ENCODE measurements around the gene CPNE4. TPM values are rescaled to one million over a fixed set of nuclear protein-coding genes. Genes with fewer than 3 reads are reported as not detected.

The CPNE4 gene
- total and polyA plus RNA-seq, 2 donors (not counting 3 experiments of a cell fraction or from before 2014, with no cell fraction given): not detected

DNA sequence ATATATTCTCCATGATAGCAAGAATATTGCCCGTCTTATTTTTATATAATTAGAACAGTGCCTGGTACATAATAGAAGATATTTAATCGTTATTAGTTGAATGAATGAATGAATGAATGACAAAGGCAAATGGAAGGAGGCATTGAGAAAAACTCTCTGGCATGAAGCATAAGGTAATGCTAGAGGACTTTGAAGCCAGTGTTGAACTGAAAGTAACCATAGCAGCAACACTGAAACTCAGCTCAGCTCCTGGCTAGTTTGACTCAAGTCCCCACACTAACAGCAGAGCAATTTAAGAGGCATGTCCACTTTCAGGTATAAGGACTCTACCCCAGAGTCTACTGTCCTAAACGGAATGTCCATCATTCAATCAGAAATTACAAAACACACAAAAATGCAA is 227.0 kb downstream of the CPNE4 start:
- DNase-seq (ENCODE audit: low read depth, low spot score) (no peak), FAIRE-seq (no peak)
- H2AFZ ChIP-seq (ENCODE audit: low read depth, low read length): no peak overlapping the region
- no peak for TF ChIP-seq JUN (IDR thresholded peaks at IDR 0.05; ENCODE audit: borderline replicate concordance, insufficient read depth, insufficient read length, low read depth)
- H3K4me1 ChIP-seq (ENCODE audit: control insufficient read depth, extremely low read depth, insufficient read depth, low read length): no peaks in the 10 kb centered on the region
- no peak overlapping the region for H3K4me2 ChIP-seq (ENCODE audit: insufficient read depth, low read length)
- H4K20me1 ChIP-seq (replicated peaks; ENCODE audit: control insufficient read depth, extremely low read depth, insufficient read depth, low read length): no peaks in the 10 kb centered on the region
- dilution Hi-C loops (cut with MboI; ENCODE audit: extremely low pct_ligation_motif_present, low sequenced_read_pairs) (no loop called here), intact Hi-C loops (cut with micrococcal nuclease) (no loop called here)
- BruUV-seq (replicated peaks): no TSS peak
- H3K27ac ChIP-seq (ENCODE audit: insufficient read depth, low read depth, low read length): no peak overlapping the region
- CTCF ChIA-PET: interaction anchor here (1.0 kb wide), 1 partner anchor 222 kb away, joined by 3 read pairs; no protein-coding TSS in a partner anchor
- no peaks in the 10 kb centered on the region for H3K9me3 ChIP-seq (replicated peaks; ENCODE audit: control insufficient read depth, insufficient read depth, low read length)
- POLR2A ChIA-PET: no interaction called here
- no peaks in the 10 kb centered on the region for H3K9me1 ChIP-seq (replicated peaks; ENCODE audit: control insufficient read depth, extremely low read depth, insufficient read depth, low read length)
- no peak overlapping the region for H3K4me3 ChIP-seq (replicated peaks in 1 of 3; ENCODE audit: insufficient read depth in 1 of 3, low read depth in 1 of 3, low read length in 3 of 3)
- no peak overlapping the region for H3K9ac ChIP-seq (replicated peaks; ENCODE audit: extremely low read depth, insufficient read depth, low read length)
- no peaks in the 10 kb centered on the region for H3K79me2 ChIP-seq (ENCODE audit: control insufficient read depth, insufficient read depth, low read length)
- H3K36me3 ChIP-seq (ENCODE audit: control insufficient read depth in 2 of 2, extremely low read depth in 1 of 2, insufficient read depth in 2 of 2, low read length in 2 of 2): no peaks in the 10 kb centered on the region
- peaks cover 0 to 3% of the 10 kb centered on the region in 2 experiments for H3K27me3 ChIP-seq (ENCODE audit: control insufficient read depth in 2 of 2, insufficient read depth in 2 of 2, low read length in 2 of 2)

DNA sequence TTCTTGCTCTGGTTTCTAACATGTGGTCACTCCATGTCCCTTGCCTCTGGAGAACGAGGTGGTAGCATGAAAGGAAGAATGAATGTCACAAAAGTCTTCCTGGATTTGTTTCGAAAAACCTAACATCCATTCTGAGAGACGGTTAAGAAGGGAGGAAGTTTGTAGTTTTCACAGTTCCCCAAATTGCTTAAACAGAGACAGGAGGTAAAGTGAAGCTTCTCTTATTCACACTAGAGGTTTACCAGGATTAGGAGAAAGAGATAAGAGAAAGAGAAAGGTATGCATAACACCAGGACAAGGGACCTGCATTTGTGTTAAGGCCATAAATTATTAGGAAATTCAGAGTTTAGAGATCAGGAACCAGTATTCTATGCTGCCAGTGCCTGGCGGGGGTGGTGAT is 228.1 kb downstream of the CPNE4 start:
- H3K9me1 ChIP-seq (replicated peaks; ENCODE audit: control insufficient read depth, extremely low read depth, insufficient read depth, low read length): no peaks in the 10 kb centered on the region
- H3K79me2 ChIP-seq (ENCODE audit: control insufficient read depth, insufficient read depth, low read length): no peaks in the 10 kb centered on the region
- dilution Hi-C loops (cut with MboI; ENCODE audit: extremely low pct_ligation_motif_present, low sequenced_read_pairs) (no loop called here), intact Hi-C loops (cut with micrococcal nuclease) (no loop called here)
- no peaks in the 10 kb centered on the region for H3K36me3 ChIP-seq (ENCODE audit: control insufficient read depth in 2 of 2, extremely low read depth in 1 of 2, insufficient read depth in 2 of 2, low read length in 2 of 2)
- DNase-seq (ENCODE audit: low read depth, low spot score) (no peak), FAIRE-seq (no peak)
- H4K20me1 ChIP-seq (replicated peaks; ENCODE audit: control insufficient read depth, extremely low read depth, insufficient read depth, low read length): no peaks in the 10 kb centered on the region
- H3K9me3 ChIP-seq (replicated peaks; ENCODE audit: control insufficient read depth, insufficient read depth, low read length): no peaks in the 10 kb centered on the region
- BruUV-seq (replicated peaks): no TSS peak
- H2AFZ ChIP-seq (ENCODE audit: low read depth, low read length): no peak overlapping the region
- H3K4me2 ChIP-seq (ENCODE audit: insufficient read depth, low read length): no peak overlapping the region
- H3K27me3 ChIP-seq (ENCODE audit: control insufficient read depth in 2 of 2, insufficient read depth in 2 of 2, low read length in 2 of 2): peaks cover 0 to 3% of the 10 kb centered on the region in 2 experiments
- POLR2A ChIA-PET: no interaction called here
- no peak overlapping the region for H3K4me3 ChIP-seq (replicated peaks in 1 of 3; ENCODE audit: insufficient read depth in 1 of 3, low read depth in 1 of 3, low read length in 3 of 3)
- no peak for TF ChIP-seq JUN (IDR thresholded peaks at IDR 0.05; ENCODE audit: borderline replicate concordance, insufficient read depth, insufficient read length, low read depth)
- TF ChIP-seq EZH2 (IDR thresholded peaks at IDR 0.05; ENCODE audit: borderline replicate concordance, low read depth, low read length, severe bottlenecking): no peak
- TF ChIP-seq, protein P1, sequence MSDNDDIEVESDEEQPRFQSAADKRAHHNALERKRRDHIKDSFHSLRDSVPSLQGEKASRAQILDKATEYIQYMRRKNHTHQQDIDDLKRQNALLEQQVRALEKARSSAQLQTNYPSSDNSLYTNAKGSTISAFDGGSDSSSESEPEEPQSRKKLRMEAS (IDR thresholded peaks at IDR 0.05; ENCODE audit: insufficient read depth, insufficient read length): no peak
- TF ChIP-seq, protein P2, sequence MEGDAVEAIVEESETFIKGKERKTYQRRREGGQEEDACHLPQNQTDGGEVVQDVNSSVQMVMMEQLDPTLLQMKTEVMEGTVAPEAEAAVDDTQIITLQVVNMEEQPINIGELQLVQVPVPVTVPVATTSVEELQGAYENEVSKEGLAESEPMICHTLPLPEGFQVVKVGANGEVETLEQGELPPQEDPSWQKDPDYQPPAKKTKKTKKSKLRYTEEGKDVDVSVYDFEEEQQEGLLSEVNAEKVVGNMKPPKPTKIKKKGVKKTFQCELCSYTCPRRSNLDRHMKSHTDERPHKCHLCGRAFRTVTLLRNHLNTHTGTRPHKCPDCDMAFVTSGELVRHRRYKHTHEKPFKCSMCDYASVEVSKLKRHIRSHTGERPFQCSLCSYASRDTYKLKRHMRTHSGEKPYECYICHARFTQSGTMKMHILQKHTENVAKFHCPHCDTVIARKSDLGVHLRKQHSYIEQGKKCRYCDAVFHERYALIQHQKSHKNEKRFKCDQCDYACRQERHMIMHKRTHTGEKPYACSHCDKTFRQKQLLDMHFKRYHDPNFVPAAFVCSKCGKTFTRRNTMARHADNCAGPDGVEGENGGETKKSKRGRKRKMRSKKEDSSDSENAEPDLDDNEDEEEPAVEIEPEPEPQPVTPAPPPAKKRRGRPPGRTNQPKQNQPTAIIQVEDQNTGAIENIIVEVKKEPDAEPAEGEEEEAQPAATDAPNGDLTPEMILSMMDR (IDR thresholded peaks at IDR 0.05; ENCODE audit: extremely low read depth in 1 of 2, insufficient read depth in 1 of 2, low read depth in 1 of 2, low read length in 2 of 2): no peak
- no peak for TF ChIP-seq POLR2AphosphoS5 (IDR thresholded peaks at IDR 0.05; ENCODE audit: insufficient read depth, low read depth, low read length)
- TF ChIP-seq FOS (IDR thresholded peaks at IDR 0.05; ENCODE audit: borderline replicate concordance, insufficient read depth, low read length): no peak
- no peak for TF ChIP-seq GATA2 (IDR thresholded peaks at IDR 0.05; ENCODE audit: insufficient read depth, insufficient read length, low read depth, low read length)
- no peak for TF ChIP-seq POLR2A (IDR thresholded peaks at IDR 0.05; ENCODE audit: low read depth, low read length)
- no peak for TF ChIP-seq MYC (IDR thresholded peaks at IDR 0.05; ENCODE audit: low read depth, low read length)
- no peaks in the 10 kb centered on the region for H3K4me1 ChIP-seq (ENCODE audit: control insufficient read depth, extremely low read depth, insufficient read depth, low read length)
- no peak overlapping the region for H3K27ac ChIP-seq (ENCODE audit: insufficient read depth, low read depth, low read length)
- CTCF ChIA-PET: interaction anchor here (1.3 kb wide), 1 partner anchor 11 kb away, joined by 3 read pairs; no protein-coding TSS in a partner anchor
- H3K9ac ChIP-seq (replicated peaks; ENCODE audit: extremely low read depth, insufficient read depth, low read length): no peak overlapping the region

Measured in endothelial cell of umbilical vein (primary cell).